Right renal pelvis (tissue), 4 donors: ENCODE measurements around the gene SAT1. TPM values are rescaled to one million over a fixed set of nuclear protein-coding genes. Genes with fewer than 3 reads are reported as not detected.
"Not testable (repeated sequence)": the region's sequence is repeated elsewhere in the genome, so short reads cannot be mapped to it uniquely, and the experiment has no call there.

Experiments used
- DNase-seq, 4 donors: peaks; one replicate each; pipeline ENCODE4 v3.0.0-alpha.2; 2013; ENCODE audit warnings: low read depth in 4 of 4, low spot score in 3 of 4, missing footprints in 1 of 4
- polyA plus RNA-seq, 4 donors: library from polyadenylated mRNA; unstranded; fragments of 120-200 nt; gene quantifications; one replicate each; pipeline ENCODE4 v1.2.1, GENCODE V29; 2013; ENCODE audit not compliant: insufficient read length in 4 of 4

Gene SAT1
- 100 to 1,000 TPM; 276 to 291 (median 283) TPM for polyA plus RNA-seq

DNA sequence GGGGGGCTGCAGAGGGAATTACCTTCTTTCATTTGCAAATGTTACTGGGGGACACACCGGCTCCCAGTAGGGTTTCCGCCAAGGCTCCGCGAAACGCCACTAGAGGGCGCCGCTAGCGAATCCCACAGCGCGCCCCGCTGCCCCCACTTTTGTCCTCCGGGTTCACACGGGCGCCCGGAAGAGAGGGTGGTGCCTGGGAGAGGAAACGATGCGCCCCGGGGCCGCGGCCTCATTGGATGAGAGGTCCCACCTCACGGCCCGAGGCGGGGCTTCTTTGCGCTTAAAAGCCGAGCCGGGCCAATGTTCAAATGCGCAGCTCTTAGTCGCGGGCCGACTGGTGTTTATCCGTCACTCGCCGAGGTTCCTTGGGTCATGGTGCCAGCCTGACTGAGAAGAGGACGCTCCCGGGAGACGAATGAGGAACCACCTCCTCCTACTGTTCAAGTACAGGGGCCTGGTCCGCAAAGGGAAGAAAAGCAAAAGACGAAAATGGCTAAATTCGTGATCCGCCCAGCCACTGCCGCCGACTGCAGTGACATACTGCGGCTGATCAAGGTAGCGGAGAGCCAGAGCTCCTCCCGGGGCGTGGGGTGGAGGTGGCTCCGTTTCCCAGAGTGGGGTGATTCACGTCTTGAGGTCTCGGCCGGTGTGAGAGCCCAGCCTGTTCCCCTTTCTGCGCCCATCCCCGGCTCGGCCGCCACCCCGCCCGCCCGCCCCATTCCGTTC is at the start of gene SAT1:
Gene SAT1, plus strand, starts transcription at position 311 of the 726 bp plus-strand sequence. Its CDS starts 179 bp downstream, at position 490.
- peak; percentile 78 to 87 (median 87) for DNase-seq

DNA sequence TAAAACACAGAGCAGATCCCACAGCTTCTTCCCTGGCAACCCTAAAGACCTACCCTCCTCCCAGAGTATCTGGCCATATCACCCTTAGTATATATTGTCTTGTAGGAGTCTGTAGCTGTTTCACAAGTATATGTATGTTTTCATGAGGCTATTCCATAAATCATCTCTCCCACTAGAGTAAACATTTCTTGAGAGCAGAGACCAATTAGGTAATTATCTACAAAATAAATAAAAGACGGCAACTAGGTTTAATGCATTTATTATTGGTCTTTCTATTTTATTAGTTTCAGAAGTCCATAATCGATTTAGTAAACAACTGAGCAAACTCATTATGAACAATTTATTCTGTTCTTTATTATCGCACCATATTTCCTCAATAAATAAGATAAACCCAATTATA is 46.9 kb upstream of the SAT1 start:
- DNase-seq: no peak

DNA sequence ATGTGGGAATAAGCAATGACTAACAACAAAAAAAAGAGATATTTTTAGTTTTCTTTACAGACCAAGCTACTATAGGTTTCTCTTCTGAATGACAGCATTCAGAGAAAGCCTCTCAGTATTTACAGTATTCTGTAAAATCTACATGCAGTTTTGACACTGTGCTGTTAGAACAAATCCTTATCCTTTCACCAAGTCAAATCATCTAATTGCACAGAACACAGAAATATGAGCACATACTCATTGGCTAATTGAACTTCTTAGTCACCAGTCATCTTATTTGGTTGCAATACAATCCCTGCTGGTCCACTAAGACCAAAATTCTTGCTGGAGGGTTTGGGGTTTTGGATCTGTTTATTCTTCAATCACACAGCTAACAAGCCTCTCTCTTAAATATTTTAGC is 45.6 kb upstream of the SAT1 start:
- no peak for DNase-seq

GRCh38 chrX:23742174-23742696 is 40.7 kb upstream of the SAT1 start:
- peak in 1 of 4 donors; percentile 19 for DNase-seq

DNA sequence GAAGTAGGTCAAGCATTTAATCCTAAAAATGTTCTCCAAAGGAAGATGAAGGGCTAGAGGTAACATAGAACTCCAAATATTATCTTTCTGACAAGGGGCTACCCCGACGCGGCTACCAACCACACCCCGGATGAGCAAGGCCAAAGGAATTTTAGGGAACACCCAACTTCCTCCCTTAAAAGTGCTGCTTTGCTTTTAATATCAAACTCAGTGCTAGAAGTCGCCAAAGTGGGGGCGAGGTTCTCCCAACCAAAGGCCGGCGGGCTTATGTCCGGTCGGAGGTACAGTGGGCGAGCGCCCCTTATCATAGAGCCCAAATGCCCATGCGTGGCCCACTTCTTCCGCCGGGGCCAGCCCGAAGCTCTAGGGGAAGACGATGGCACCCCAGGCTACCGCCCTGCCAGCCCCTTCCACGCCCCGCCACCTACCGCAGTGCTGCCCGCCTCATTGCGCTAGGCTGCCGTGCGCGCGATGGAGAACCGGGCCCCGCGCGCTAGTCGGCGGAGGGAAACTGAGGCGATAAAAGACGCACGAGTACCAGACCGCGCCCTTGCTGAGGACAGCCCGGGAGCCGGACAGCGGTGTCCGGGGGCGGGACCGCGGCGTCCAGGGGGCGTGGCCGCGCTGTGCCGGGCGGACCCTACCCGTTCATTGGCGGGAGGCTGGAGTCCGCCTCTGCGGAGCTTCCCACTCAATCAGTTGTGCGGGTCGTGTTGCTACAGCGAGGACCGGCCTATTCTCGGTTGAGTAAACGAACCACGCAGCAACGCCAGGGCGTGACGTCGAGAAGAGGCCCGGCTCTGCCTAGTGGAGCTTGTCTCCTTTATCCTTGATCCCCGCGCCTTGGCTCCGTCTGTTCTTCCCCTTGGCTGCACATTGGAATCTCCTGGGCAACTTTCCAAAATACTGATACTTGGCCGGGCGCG is 40.0 kb upstream of the SAT1 start, which contains the start of gene ACOT9:
Gene ACOT9, minus strand, starts transcription at position 580 of the 926 bp plus-strand sequence. Its CDS starts 132 bp downstream, at position 448.
- peak; percentile 66 to 80 (median 72) for DNase-seq

DNA sequence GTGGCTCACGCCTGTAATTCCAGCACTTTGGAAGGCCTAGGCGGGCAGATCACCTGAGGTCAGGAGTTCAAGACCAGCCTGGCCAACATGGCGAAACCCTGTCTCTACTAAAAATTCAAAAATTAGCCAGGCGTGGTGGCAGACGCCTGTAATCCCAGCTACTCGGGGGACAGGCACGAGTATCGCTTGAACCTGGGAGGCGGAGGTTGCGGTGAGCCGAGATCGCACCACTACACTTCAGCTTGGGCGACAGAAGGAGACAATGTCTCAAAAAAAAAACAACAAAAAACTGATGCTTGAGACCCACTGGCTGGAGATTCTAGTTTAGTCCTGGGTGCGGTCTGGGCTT is 39.4 kb upstream of the SAT1 start:
- DNase-seq: not testable (repeated sequence)

GRCh38 chrX:23745786-23746185 is 37.2 kb upstream of the SAT1 start:
- DNase-seq: no peak

DNA sequence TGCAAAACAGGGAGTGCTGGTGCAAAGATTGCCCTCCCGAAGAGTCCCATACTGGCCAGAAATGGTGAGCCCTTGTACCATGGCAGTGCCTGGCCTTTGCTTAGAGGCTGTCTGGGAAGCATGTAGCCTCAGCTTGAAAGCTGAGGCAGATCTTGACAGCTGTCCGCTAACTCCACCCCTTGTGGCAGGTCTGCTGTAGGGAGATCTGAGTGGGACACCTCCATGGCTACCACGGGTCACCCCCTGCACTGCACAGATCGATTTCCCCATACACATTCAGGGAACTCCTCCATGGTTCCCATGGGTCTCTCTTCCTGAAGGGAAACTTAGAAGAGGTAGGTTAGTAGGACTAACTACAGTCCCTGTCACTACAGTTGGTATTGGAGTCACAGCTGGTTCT is 33.8 kb upstream of the SAT1 start:
- no peak for DNase-seq

DNA sequence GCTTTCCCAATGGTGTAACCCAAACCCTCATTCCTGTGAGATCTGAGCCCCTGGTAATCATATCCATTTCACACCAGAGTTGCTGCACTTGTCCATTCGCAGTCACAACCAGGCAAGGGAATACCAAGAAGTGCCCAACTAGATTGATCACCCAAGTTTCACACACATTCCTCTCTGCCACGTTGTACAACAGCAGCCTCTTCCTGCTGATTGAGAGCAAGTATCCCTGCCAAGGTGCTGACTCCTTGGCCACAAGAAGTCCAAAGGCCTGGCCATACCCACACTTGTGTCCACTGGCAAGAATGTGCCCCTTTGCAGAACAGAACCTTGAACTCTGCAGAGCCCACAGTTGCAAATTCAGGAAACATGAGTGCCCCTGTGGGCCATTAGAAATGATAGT is 33.4 kb upstream of the SAT1 start:
- DNase-seq: no peak

- no peak for DNase-seq
Measured at GRCh38 chrX:23752740-23753415, 30.1 kb upstream of the SAT1 start.

GRCh38 chrX:23754664-23755063 is 28.3 kb upstream of the SAT1 start:
- DNase-seq: no peak

DNA sequence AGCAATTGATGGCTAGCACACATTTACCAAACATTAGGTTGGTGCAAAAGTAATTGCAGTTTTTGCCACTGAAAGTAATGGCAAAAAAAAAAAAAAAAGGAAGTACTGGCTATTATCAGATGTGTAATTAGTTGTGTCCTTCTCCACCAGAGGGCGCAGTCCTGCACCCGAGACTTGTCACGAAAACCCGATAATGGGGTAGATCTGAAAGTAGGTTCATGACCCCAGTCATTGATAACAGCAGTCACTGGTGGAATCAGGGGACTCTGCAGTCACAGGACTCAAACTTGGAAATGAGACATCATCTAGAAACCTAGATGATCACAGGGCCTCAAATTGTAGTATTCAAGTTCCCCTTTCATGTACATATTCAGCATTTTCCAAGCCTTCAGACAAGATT is 26.8 kb upstream of the SAT1 start:
- DNase-seq: no peak

- no peak for DNase-seq
Measured at GRCh38 chrX:23759821-23760220, 23.2 kb upstream of the SAT1 start.

- no peak for DNase-seq
Measured at GRCh38 chrX:23764188-23764984, 18.6 kb upstream of the SAT1 start.

DNA sequence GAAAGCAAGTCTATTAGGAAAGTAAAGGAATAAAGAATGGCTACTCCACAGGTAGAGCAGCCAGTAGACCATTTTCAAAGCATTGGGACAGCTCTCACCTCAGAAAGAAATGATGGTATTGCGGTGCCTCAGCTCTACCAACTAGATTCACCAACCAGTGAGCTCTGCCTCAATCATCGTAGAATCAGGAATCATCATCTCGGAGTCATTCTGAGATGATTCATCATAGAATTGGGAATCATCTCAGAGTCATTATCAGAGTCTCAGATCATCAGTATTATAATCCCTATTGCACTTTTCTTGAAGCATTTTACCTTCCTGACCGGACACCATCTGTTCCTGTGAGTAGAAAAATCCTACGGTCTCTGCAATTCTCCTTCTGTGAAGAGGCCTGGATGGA is 17.5 kb upstream of the SAT1 start:
- DNase-seq: no peak

DNA sequence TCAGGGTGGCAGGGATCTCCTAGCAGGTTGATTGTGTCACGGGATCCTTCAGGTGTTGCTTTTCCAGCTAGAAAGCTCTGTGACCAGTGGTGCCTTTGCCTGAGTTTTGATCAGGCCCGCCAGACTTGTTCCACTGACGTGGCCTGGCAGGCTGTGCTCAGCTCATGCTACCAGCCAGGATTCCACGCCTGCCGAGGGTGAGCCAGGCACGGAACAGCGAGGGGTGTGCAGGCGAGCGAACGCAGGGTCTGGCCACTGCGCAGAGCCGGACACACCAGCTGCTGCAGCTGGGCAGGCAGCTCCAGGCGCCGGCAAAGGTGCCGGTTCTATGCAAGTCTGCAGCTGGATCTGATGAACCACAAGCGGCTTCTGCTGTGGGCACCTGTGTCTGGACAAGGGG is 17.1 kb upstream of the SAT1 start:
- no peak for DNase-seq

DNA sequence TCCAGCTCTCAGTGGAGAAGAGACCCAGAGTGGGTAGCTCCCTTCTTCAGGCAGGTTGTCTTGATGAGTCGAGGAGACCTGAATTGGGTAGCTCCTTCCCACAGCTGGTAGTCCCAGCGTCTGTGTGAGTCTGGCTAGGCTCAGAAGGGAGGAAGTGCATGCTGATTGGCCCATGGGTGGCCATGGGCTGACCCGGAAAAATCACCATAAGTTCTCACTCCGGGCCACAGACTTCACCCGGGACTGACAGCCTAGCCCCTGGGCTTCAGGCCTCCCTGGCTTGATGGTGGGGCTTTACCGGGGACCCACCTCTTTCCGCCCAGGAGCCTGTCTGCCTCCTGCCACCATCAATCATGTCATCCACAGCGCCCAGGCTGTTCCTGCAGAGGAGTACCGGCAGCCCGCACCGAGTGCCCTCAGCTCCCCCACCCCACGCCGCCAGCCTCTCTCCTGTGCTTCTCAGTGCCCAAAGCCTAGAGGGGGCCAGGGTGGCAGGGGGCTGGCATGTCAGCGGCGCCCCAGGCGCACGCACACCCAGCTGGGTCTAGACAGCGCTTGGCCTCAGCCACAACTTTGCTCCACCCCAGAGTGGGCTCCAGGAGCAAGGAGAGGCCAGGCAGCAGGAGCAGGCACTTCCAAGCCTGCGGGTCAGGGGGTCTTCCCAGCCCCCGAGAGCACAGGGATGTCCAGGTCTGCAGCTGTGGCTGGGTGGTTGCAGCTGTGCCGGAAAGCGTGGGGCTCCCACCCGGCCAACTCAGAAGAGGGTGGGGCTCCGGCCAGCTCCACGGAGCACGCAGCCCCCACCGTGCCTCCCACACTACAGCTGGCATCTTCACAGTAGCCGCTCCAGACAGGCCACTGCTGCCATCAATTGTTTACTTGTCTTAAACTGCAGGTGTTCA is 16.1 kb upstream of the SAT1 start:
- DNase-seq: no peak

GRCh38 chrX:23770142-23770541 is 12.8 kb upstream of the SAT1 start:
- no peak for DNase-seq

- not testable (repeated sequence) for DNase-seq
Measured at GRCh38 chrX:23771086-23771485, 11.9 kb upstream of the SAT1 start.
